ENCODE measurements around the gene MEIKIN. TPM values are rescaled to one million over a fixed set of nuclear protein-coding genes. Genes with fewer than 3 reads are reported as not detected.

The MEIKIN gene
- polyA plus RNA-seq (2013): not detected

DNA sequence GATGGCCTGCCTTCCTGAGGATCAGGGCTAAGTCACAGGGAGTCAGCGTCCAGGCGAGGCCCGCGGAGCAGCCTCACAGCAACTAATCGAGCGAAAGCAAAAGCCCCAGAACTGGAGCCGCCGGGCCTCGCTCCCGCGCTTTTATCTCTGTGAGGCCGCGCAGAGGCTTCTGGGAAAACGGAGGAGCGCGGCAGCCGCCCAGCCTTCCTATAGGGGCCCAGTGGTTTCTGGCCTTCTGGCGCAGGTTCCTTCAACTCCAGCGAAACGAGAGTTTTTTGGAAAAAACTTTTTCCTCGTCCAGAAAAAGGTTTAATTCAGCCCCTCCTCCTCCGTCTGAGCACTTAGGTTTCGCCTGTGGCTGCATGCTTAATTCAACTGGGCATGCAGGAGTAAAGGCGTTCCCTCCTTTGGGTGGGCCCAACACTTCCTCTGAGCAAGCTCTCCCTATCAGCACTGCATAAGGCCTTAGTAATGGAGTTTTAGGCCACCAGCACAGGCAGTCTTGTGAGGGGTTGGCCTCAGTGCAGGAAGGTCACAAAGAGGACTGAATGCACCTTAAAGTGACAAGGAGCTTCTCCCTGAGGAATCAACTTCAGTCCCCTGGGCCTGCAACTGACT, at the start of gene MEIKIN:
Gene MEIKIN (minus strand): TSS at position 113 of the 618 bp plus-strand sequence. CDS start 158 bp downstream, outside the sequence.
- Histone ChIP-seq H3K36me3 (ENCODE audit: control insufficient read depth in 4 of 4, insufficient read depth in 4 of 4, low read length in 3 of 4) (no peaks in the 10 kb centered on the region), H3K4me3 (ENCODE audit: control insufficient read depth in 1 of 7, extremely low read depth in 1 of 7, insufficient read depth in 4 of 7, low read depth in 2 of 7, low read length in 6 of 7) (no peak within 1 kb of the TSS), H3K27ac (ENCODE audit: insufficient read depth in 1 of 2, low read depth in 1 of 2, low read length in 2 of 2, poor library complexity in 1 of 2, severe bottlenecking in 2 of 2) (no peak within 1 kb of the TSS), H3K9me3 (ENCODE audit: control extremely low read depth in 1 of 5, control insufficient read depth in 4 of 5, insufficient read depth in 2 of 5, low read depth in 1 of 5, low read length in 4 of 5) (no peaks in the 10 kb centered on the region), H3K27me3 (replicated peaks in 2 of 5; ENCODE audit: control insufficient read depth in 4 of 5, insufficient read depth in 5 of 5, low read length in 4 of 5) (no peaks in the 10 kb centered on the region), H3K4me1 (ENCODE audit: control extremely low read depth in 1 of 4, control insufficient read depth in 4 of 4, insufficient read depth in 4 of 4, low read length in 3 of 4) (no peaks in the 10 kb centered on the region)
- DNase-seq: no peak
- CTCF ChIA-PET: no interaction called here
- POLR2A ChIA-PET: no interaction called here
- WGBS (ENCODE audit: insufficient coverage): 97% methylated on average over 24 of the region's 24 CpGs

GRCh38 chr5:131994533-131995226, 49.2 kb upstream of the MEIKIN start:
- WGBS (ENCODE audit: insufficient coverage): 78% methylated on average over 7 of the region's 7 CpGs

GRCh38 chr5:131994090-131994489, 48.6 kb upstream of the MEIKIN start:
- CTCF ChIA-PET: interaction anchor here (3.0 kb wide), 1 partner anchor 12 kb away, joined by 11 read pairs; no protein-coding TSS in a partner anchor
- Histone ChIP-seq H3K9me3 (ENCODE audit: control extremely low read depth in 1 of 5, control insufficient read depth in 4 of 5, insufficient read depth in 2 of 5, low read depth in 1 of 5, low read length in 4 of 5) (no peaks in the 10 kb centered on the region), H3K4me1 (ENCODE audit: control extremely low read depth in 1 of 4, control insufficient read depth in 4 of 4, insufficient read depth in 4 of 4, low read length in 3 of 4) (peaks cover 3 to 32% (median 24%) of the 10 kb centered on the region in 4 experiments), H3K27me3 (replicated peaks in 2 of 5; ENCODE audit: control insufficient read depth in 4 of 5, insufficient read depth in 5 of 5, low read length in 4 of 5) (peaks cover 0 to 3% (median 0%) of the 10 kb centered on the region in 5 experiments), H3K27ac (ENCODE audit: insufficient read depth in 1 of 2, low read depth in 1 of 2, low read length in 2 of 2, poor library complexity in 1 of 2, severe bottlenecking in 2 of 2) (no peak overlapping the region), H3K4me3 (ENCODE audit: control insufficient read depth in 1 of 7, extremely low read depth in 1 of 7, insufficient read depth in 4 of 7, low read depth in 2 of 7, low read length in 6 of 7) (no peak overlapping the region), H3K36me3 (ENCODE audit: control insufficient read depth in 4 of 4, insufficient read depth in 4 of 4, low read length in 3 of 4) (no peaks in the 10 kb centered on the region)
- no peak for DNase-seq
- WGBS (ENCODE audit: insufficient coverage): 97% methylated on average over 6 of the region's 7 CpGs
- POLR2A ChIA-PET: no interaction called here

More at GRCh38 chr5:131994533-131995226, 49.2 kb upstream of the MEIKIN start:
- POLR2A ChIA-PET: no interaction called here
- H3K4me3 ChIP-seq (ENCODE audit: control insufficient read depth in 1 of 7, extremely low read depth in 1 of 7, insufficient read depth in 4 of 7, low read depth in 2 of 7, low read length in 6 of 7): no peak overlapping the region
- no peak overlapping the region for H3K27ac ChIP-seq (ENCODE audit: insufficient read depth in 1 of 2, low read depth in 1 of 2, low read length in 2 of 2, poor library complexity in 1 of 2, severe bottlenecking in 2 of 2)
- CTCF ChIA-PET: interaction anchor here (0.6 kb wide), 1 partner anchor 405 kb away, joined by 3 read pairs; no protein-coding TSS in a partner anchor
- no peaks in the 10 kb centered on the region for H3K9me3 ChIP-seq (ENCODE audit: control extremely low read depth in 1 of 5, control insufficient read depth in 4 of 5, insufficient read depth in 2 of 5, low read depth in 1 of 5, low read length in 4 of 5)
- H3K36me3 ChIP-seq (ENCODE audit: control insufficient read depth in 4 of 4, insufficient read depth in 4 of 4, low read length in 3 of 4): no peaks in the 10 kb centered on the region
- peaks cover 3 to 38% (median 29%) of the 10 kb centered on the region in 4 experiments for H3K4me1 ChIP-seq (ENCODE audit: control extremely low read depth in 1 of 4, control insufficient read depth in 4 of 4, insufficient read depth in 4 of 4, low read length in 3 of 4)
- peak in 2 of 3 donors; percentile 41 to 63 for DNase-seq
- H3K27me3 ChIP-seq (replicated peaks in 2 of 5; ENCODE audit: control insufficient read depth in 4 of 5, insufficient read depth in 5 of 5, low read length in 4 of 5): peaks cover 0 to 3% (median 0%) of the 10 kb centered on the region in 5 experiments

DNA sequence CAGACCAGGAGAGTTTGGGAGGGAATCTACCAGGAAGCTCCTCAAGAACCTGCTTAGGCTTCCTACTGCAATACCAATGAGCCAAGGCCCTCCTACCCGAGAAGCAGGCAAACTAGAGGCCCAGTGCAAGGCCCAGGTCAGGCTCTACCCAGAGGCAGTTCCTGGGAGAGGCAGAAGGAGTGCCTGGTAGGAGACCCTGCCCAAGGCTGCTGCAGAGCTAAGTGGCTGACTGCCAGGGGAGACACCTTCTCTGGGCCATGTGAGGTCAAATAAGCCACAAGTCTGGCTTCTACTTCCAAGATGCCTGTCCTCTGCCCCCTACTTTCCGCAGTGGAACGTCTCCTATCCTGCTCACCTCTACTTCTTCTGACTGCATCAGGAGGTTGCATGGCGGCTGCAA, 48.2 kb upstream of the MEIKIN start:
- Histone ChIP-seq H3K4me1 (ENCODE audit: control extremely low read depth in 1 of 4, control insufficient read depth in 4 of 4, insufficient read depth in 4 of 4, low read length in 3 of 4) (peaks cover 3 to 28% (median 22%) of the 10 kb centered on the region in 4 experiments), H3K36me3 (ENCODE audit: control insufficient read depth in 4 of 4, insufficient read depth in 4 of 4, low read length in 3 of 4) (no peaks in the 10 kb centered on the region), H3K4me3 (ENCODE audit: control insufficient read depth in 1 of 7, extremely low read depth in 1 of 7, insufficient read depth in 4 of 7, low read depth in 2 of 7, low read length in 6 of 7) (no peak overlapping the region), H3K9me3 (ENCODE audit: control extremely low read depth in 1 of 5, control insufficient read depth in 4 of 5, insufficient read depth in 2 of 5, low read depth in 1 of 5, low read length in 4 of 5) (no peaks in the 10 kb centered on the region), H3K27ac (ENCODE audit: insufficient read depth in 1 of 2, low read depth in 1 of 2, low read length in 2 of 2, poor library complexity in 1 of 2, severe bottlenecking in 2 of 2) (no peak overlapping the region), H3K27me3 (replicated peaks in 2 of 5; ENCODE audit: control insufficient read depth in 4 of 5, insufficient read depth in 5 of 5, low read length in 4 of 5) (peaks cover 0 to 3% (median 0%) of the 10 kb centered on the region in 5 experiments)
- WGBS (ENCODE audit: insufficient coverage): 93% methylated on average over 3 of the region's 4 CpGs
- CTCF ChIA-PET: interaction anchor here (1.7 to 3.0 kb wide), 2 partner anchors 11 to 14 kb away, joined by 7 to 11 read pairs; no protein-coding TSS in a partner anchor
- POLR2A ChIA-PET: interaction anchor here (0.7 kb wide), 1 partner anchor 10 kb away, joined by 3 read pairs; no protein-coding TSS in a partner anchor
- no peak for DNase-seq

DNA sequence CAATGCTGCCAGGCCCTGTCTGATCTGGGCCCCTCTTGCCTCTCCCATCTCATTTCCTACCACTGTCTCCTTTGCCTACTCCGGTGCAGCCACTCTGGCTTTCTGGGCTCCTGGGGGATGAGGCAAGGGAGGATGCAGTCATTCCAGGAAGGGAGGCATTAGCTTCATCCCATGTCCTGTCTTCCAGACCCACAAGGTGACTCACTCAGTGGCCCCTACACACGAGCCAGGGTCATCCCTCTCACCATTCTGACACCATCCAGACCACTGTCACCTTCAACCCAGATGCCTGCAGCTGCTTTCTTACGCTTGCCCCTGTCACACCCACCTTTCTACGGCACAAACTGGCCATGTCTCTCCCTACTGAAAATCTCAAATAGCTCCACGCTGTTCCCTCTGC, 46.9 kb upstream of the MEIKIN start:
- no peak overlapping the region for H3K27ac ChIP-seq (ENCODE audit: insufficient read depth in 1 of 2, low read depth in 1 of 2, low read length in 2 of 2, poor library complexity in 1 of 2, severe bottlenecking in 2 of 2)
- no peak overlapping the region for H3K4me3 ChIP-seq (ENCODE audit: control insufficient read depth in 1 of 7, extremely low read depth in 1 of 7, insufficient read depth in 4 of 7, low read depth in 2 of 7, low read length in 6 of 7)
- H3K36me3 ChIP-seq (ENCODE audit: control insufficient read depth in 4 of 4, insufficient read depth in 4 of 4, low read length in 3 of 4): no peaks in the 10 kb centered on the region
- peaks cover 0 to 3% (median 0%) of the 10 kb centered on the region in 5 experiments for H3K27me3 ChIP-seq (replicated peaks in 2 of 5; ENCODE audit: control insufficient read depth in 4 of 5, insufficient read depth in 5 of 5, low read length in 4 of 5)
- no peaks in the 10 kb centered on the region for H3K9me3 ChIP-seq (ENCODE audit: control extremely low read depth in 1 of 5, control insufficient read depth in 4 of 5, insufficient read depth in 2 of 5, low read depth in 1 of 5, low read length in 4 of 5)
- peaks cover 3 to 15% (median 10%) of the 10 kb centered on the region in 4 experiments for H3K4me1 ChIP-seq (ENCODE audit: control extremely low read depth in 1 of 4, control insufficient read depth in 4 of 4, insufficient read depth in 4 of 4, low read length in 3 of 4)
- POLR2A ChIA-PET: no interaction called here
- CTCF ChIA-PET: interaction anchor here (1.7 to 3.0 kb wide), 2 partner anchors 10 to 16 kb away, joined by 7 to 11 read pairs; no protein-coding TSS in a partner anchor
- WGBS (ENCODE audit: insufficient coverage): 93% methylated on average over 4 of the region's 5 CpGs
- DNase-seq: no peak

DNA sequence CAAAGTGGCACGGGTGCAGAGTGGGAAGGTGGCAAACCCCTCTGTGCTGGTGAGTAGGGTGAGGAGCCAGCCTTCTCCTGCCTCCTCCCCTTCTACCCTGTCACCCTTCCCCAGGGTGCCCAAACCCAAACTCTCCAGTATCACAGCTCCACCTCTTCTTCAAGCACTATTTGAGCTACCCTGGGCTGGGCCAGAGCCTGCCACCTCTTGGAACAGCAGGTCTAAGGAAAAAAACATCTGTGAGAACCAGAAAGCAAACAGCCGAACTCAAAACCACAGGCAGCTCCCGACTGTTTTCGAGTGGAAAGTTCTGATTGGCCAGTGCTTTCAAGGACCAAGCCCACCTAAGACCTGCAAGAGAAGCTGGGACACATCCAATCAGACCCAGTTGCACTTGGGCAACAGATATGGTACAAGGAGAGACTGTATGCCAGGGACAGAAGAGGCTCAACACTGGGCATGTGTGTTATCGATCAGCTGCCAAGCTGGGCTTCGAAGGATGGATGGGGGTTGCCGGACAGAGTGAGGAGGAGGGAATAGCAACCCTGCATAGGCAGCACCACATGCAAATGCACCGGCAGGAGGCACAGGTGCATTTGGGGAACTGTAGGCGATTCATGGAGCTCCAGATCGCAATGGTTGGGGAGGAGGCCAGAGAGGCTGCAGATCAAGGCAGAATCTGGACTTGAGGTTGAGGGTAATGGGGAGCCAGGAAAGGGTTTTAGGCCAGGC, 46.3 kb upstream of the MEIKIN start:
- DNase-seq: no peak
- Histone ChIP-seq H3K27me3 (replicated peaks in 2 of 5; ENCODE audit: control insufficient read depth in 4 of 5, insufficient read depth in 5 of 5, low read length in 4 of 5) (peaks cover 0 to 3% (median 0%) of the 10 kb centered on the region in 5 experiments), H3K4me1 (ENCODE audit: control extremely low read depth in 1 of 4, control insufficient read depth in 4 of 4, insufficient read depth in 4 of 4, low read length in 3 of 4) (peaks cover 0 to 9% (median 4%) of the 10 kb centered on the region in 4 experiments), H3K4me3 (ENCODE audit: control insufficient read depth in 1 of 7, extremely low read depth in 1 of 7, insufficient read depth in 4 of 7, low read depth in 2 of 7, low read length in 6 of 7) (no peak overlapping the region), H3K9me3 (ENCODE audit: control extremely low read depth in 1 of 5, control insufficient read depth in 4 of 5, insufficient read depth in 2 of 5, low read depth in 1 of 5, low read length in 4 of 5) (no peaks in the 10 kb centered on the region), H3K27ac (ENCODE audit: insufficient read depth in 1 of 2, low read depth in 1 of 2, low read length in 2 of 2, poor library complexity in 1 of 2, severe bottlenecking in 2 of 2) (no peak overlapping the region), H3K36me3 (ENCODE audit: control insufficient read depth in 4 of 4, insufficient read depth in 4 of 4, low read length in 3 of 4) (no peaks in the 10 kb centered on the region)
- WGBS (ENCODE audit: insufficient coverage): 76% methylated on average over 9 of the region's 10 CpGs
- CTCF ChIA-PET: interaction anchor here (1.0 to 3.0 kb wide), 3 partner anchors 9 to 18 kb away, joined by 3 to 11 read pairs (median 7); no protein-coding TSS in a partner anchor
- POLR2A ChIA-PET: interaction anchor here (0.6 kb wide), 1 partner anchor 204 kb away, joined by 4 read pairs; no protein-coding TSS in a partner anchor

All from common myeloid progenitor, CD34-positive (primary cell).